ENCODE data around the gene RFFL. TPM values are rescaled to one million over a fixed set of nuclear protein-coding genes. Genes with fewer than 3 reads are reported as not detected.

Gene RFFL
- total RNA-seq, 3 donors from 2014 or later, result 13.8 to 27.5 (median 19.4) TPM

DNA sequence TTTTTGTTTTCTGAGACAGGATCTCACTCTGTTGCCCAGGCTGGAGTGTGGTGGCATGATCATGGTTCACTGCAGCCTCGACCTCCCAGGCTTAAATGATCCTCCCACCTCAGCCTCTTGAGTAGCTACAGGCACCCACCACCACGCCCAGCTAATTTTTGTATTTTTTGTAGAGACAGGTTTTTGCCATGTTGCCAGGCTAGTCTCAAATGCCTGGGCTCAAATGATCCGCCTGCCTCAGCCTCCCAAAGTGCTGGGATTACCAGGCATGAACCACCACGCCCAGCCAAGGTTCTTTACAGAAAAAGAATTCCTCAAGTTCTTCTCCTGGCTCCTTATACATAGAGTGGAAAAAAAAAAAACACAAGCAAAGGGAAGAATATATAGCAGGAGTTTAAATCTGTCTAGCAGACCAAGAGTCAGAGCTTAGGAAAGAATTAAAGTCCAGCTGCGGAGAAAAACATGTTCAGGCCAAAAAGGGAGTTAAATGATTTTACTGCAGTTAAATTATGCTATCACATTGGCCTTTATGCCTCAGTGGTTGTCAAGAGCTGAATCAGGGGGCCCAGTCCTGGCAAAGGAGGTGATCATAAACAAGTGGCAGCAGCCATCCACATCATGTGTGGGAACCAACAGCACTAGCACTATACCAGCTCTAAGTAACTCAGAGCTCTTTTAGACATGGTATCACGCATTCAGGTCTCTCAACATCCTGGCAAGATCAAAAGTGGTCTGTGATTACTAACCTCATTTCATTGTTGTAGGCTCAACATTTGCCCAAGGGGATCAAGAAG lies 43.9 kb downstream of the RFFL start:
- no peak for DNase-seq (ENCODE audit: low spot score in 2 of 2)

DNA sequence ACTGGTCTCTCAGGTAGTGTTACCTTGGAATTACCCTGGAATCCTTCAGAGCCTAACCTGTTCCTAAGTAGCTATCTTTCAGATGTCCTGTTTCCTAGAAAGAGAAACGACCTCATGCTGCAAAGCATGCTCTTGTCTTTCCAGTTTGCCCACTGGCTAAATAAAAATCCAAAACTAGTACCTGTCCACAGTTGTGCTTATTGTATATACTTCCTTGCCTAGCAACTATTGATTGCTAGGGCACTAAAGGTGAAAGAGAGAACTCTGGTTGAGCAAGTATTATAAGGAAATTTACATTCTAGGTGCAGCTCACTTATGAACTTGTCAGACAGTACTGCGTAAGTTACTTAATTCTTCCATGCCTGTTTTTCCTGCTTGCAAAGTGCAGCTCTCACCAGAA lies 44.7 kb downstream of the RFFL start:
- TF ChIP-seq, protein P1, sequence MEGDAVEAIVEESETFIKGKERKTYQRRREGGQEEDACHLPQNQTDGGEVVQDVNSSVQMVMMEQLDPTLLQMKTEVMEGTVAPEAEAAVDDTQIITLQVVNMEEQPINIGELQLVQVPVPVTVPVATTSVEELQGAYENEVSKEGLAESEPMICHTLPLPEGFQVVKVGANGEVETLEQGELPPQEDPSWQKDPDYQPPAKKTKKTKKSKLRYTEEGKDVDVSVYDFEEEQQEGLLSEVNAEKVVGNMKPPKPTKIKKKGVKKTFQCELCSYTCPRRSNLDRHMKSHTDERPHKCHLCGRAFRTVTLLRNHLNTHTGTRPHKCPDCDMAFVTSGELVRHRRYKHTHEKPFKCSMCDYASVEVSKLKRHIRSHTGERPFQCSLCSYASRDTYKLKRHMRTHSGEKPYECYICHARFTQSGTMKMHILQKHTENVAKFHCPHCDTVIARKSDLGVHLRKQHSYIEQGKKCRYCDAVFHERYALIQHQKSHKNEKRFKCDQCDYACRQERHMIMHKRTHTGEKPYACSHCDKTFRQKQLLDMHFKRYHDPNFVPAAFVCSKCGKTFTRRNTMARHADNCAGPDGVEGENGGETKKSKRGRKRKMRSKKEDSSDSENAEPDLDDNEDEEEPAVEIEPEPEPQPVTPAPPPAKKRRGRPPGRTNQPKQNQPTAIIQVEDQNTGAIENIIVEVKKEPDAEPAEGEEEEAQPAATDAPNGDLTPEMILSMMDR (IDR thresholded peaks at IDR 0.05), result no peak
- TF ChIP-seq POLR2A (IDR thresholded peaks at IDR 0.05) (no peak), POLR2AphosphoS5 (IDR thresholded peaks at IDR 0.05) (no peak)
- no peaks in the 10 kb centered on the region for H3K9me3 ChIP-seq
- no peak overlapping the region for H3K4me3 ChIP-seq
- intact Hi-C loops (cut with DNase I; ENCODE audit: low total_unique reads), result no loop called here
- no peak overlapping the region for H3K27ac ChIP-seq
- H3K36me3 ChIP-seq, result no peaks in the 10 kb centered on the region
- H3K27me3 ChIP-seq, result no peaks in the 10 kb centered on the region
- H3K4me1 ChIP-seq, result no peaks in the 10 kb centered on the region
- no peak for DNase-seq (ENCODE audit: low spot score in 2 of 2)

More for the DNA sequence above, 43.9 kb downstream of the RFFL start:
- Histone ChIP-seq H3K4me3 (no peak overlapping the region), H3K9me3 (no peaks in the 10 kb centered on the region), H3K36me3 (no peaks in the 10 kb centered on the region), H3K27me3 (no peaks in the 10 kb centered on the region), H3K4me1 (no peaks in the 10 kb centered on the region), H3K27ac (no peak overlapping the region)
- intact Hi-C loops (cut with DNase I; ENCODE audit: low total_unique reads), result no loop called here
- no peak for TF ChIP-seq POLR2AphosphoS5 (IDR thresholded peaks at IDR 0.05)
- TF ChIP-seq, protein P1 (IDR thresholded peaks at IDR 0.05), result no peak
- TF ChIP-seq POLR2A (IDR thresholded peaks at IDR 0.05), result no peak

DNA sequence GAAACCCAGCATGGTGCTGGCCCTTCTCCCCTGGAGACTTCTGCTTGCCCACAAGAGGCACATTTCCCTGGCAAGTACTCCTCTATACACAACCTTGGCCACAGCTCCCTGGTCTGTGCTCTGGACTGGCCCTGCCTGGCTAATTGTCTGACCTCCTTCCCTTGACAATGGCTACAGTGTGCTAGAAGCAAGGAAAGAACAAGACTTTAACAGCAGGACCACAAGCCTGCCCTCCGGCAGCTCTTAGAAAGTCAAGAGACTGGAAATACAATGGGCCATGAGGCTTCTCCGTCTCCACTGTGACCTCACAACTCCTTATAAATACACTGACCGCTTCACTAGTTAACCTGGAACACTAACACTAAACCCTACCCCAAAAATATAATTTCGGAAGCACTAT lies 46.5 kb downstream of the RFFL start:
- TF ChIP-seq POLR2A (IDR thresholded peaks at IDR 0.05) (no peak), POLR2AphosphoS5 (IDR thresholded peaks at IDR 0.05) (no peak)
- TF ChIP-seq, protein P1 (IDR thresholded peaks at IDR 0.05), result no peak
- DNase-seq (ENCODE audit: low spot score in 2 of 2), result no peak
- intact Hi-C loops (cut with DNase I; ENCODE audit: low total_unique reads), result no loop called here
- Histone ChIP-seq H3K27me3 (no peaks in the 10 kb centered on the region), H3K4me1 (no peaks in the 10 kb centered on the region), H3K4me3 (no peak overlapping the region), H3K27ac (no peak overlapping the region), H3K36me3 (no peaks in the 10 kb centered on the region), H3K9me3 (no peaks in the 10 kb centered on the region)

DNA sequence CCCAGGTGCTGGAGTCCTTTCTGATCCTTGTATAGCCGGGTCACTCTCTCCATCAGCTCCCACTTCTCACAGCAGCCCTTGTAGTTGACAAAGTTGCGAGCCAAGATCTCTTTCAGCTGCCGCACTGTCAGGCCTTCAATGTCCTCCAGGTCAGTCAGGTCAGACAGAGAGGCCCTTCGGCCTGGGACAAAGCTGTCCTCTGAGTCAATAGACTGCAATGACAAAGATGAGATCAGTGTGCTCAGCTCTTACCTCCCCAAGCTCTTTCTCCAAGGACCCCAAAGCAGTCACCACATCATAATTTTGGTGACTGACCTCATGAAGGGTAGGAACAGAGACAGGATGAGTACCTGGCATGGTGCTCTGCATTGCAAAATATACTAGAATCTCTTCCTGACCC lies 47.1 kb downstream of the RFFL start:
- Histone ChIP-seq H3K27ac (no peak overlapping the region), H3K36me3 (no peaks in the 10 kb centered on the region), H3K27me3 (no peaks in the 10 kb centered on the region), H3K4me1 (no peaks in the 10 kb centered on the region), H3K9me3 (no peaks in the 10 kb centered on the region), H3K4me3 (no peak overlapping the region)
- DNase-seq (ENCODE audit: low spot score in 2 of 2), result no peak
- TF ChIP-seq POLR2AphosphoS5 (IDR thresholded peaks at IDR 0.05) (no peak), POLR2A (IDR thresholded peaks at IDR 0.05) (no peak)
- TF ChIP-seq, protein P1 (IDR thresholded peaks at IDR 0.05), result no peak
- intact Hi-C loops (cut with DNase I; ENCODE audit: low total_unique reads), result no loop called here

DNA sequence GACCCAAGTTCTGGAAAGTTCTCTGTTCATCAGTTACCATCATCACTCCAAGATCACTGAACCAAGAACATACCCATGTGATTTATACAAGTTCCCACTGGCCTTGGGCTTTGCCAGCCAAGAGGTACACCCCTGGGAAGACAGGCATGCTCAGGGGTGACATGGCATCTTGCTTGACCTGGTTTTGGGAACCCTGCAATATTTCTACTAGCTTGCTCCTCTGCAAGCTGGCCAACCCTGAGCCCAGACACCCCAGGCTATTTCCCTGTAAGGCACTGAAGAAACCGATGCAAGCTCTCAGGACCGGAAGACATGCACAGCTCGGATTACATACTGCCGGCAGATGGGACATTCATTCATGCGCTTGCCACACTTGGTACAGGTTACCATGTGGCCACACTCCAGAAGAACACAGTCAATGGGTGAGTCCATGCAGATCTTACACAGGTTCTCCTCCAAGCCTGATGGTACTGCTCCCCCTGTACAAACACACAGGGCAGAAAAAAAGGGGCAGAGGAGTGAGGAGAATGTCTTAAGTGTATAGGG lies 51.8 kb downstream of the RFFL start:
- Histone ChIP-seq H3K27me3 (no peaks in the 10 kb centered on the region), H3K4me3 (no peak overlapping the region), H3K27ac (no peak overlapping the region), H3K36me3 (no peaks in the 10 kb centered on the region), H3K9me3 (no peaks in the 10 kb centered on the region), H3K4me1 (no peaks in the 10 kb centered on the region)
- DNase-seq (ENCODE audit: low spot score in 2 of 2), result no peak
- intact Hi-C loops (cut with DNase I; ENCODE audit: low total_unique reads), result no loop called here
- TF ChIP-seq, protein P1 (IDR thresholded peaks at IDR 0.05), result no peak
- TF ChIP-seq POLR2AphosphoS5 (IDR thresholded peaks at IDR 0.05), result no peak
- no peak for TF ChIP-seq POLR2A (IDR thresholded peaks at IDR 0.05)
